ENCODE measurements around the gene TCF7L2.

TCF7L2 gene

GRCh38 chr10:113187063-113187777 is 237.2 kb downstream of the TCF7L2 start:
- no peak for DNase-seq

- no peak for DNase-seq
Observed at GRCh38 chr10:113199459-113199858, 249.4 kb downstream of the TCF7L2 start.

GRCh38 chr10:113202011-113202410 is 252.0 kb downstream of the TCF7L2 start:
- DNase-seq, result no peak

GRCh38 chr10:113207924-113208323 is 257.9 kb downstream of the TCF7L2 start:
- no peak for DNase-seq

- no peak for DNase-seq
Observed at GRCh38 chr10:113213035-113213434, 263.0 kb downstream of the TCF7L2 start.

- DNase-seq, result no peak
Observed at GRCh38 chr10:113214331-113214730, 264.3 kb downstream of the TCF7L2 start.

- DNase-seq, result no peak
Observed at GRCh38 chr10:113216102-113216501, 266.1 kb downstream of the TCF7L2 start.

All from activated naive CD4-positive, alpha-beta T cell (primary cell).